ENCODE results near the gene TOPBP1.
"Not testable (repeated sequence)": the region's sequence is repeated elsewhere in the genome, so short reads cannot be mapped to it uniquely, and the experiment has no call there.

The TOPBP1 gene

DNA sequence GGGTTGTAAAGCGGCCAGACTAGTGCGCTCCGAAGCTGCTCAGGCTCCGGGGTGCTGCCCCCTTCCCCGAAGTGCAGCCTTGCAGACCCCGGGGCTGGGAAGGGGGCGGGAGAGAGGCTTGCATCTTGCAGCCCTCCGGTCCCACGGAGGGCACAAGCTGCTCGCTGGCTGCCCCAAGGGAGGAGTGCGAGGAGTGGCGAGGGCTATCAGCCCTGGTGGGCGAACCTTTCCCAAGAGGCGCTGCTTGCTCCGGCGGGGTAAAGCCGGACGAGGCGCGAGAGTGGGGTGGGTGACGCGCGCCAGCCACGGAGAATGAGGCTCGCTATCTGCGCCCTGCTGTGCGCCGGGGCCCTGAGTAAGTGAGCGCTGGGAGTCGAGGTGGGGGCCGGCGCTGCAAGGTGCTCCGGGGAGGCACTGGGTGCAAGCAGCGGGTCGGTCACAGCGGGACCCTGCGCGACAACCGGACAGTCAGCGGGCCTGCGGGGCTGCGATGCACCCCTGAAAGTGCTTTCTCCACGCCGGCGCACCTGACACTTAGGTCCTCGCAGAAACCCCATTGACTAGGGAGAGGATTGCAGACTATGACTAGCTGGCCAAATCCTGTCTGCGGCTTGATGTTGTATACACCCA, 12.7 kb upstream of the TOPBP1 start:
- DNase-seq (ENCODE audit: low read depth in 2 of 2): no peak

DNA sequence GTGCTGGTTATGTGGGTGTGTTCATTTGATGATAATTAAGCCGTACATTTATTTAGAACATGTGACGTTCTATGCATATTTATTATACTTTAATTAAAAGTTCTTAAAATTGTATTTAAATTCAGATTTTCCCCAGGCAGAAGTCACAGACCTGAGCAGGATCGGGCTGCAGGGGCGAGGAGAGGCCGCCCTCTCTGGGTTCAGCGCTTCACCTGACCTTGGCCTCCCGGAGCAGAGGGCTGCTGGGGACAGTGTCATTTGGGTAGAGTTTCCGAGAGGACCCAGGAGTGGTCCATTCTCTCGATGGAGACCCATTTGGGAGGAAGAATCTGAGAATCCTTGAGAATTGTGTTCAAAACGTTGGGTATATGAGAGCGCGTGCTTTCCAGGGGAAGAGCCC, 12.0 kb upstream of the TOPBP1 start:
- DNase-seq (ENCODE audit: low read depth in 2 of 2): no peak

GRCh38 chr3:133672461-133672860, 10.7 kb upstream of the TOPBP1 start:
- no peak for DNase-seq (ENCODE audit: low read depth in 2 of 2)

GRCh38 chr3:133670525-133670995, 8.8 kb upstream of the TOPBP1 start:
- DNase-seq (ENCODE audit: low read depth in 2 of 2): no peak

DNA sequence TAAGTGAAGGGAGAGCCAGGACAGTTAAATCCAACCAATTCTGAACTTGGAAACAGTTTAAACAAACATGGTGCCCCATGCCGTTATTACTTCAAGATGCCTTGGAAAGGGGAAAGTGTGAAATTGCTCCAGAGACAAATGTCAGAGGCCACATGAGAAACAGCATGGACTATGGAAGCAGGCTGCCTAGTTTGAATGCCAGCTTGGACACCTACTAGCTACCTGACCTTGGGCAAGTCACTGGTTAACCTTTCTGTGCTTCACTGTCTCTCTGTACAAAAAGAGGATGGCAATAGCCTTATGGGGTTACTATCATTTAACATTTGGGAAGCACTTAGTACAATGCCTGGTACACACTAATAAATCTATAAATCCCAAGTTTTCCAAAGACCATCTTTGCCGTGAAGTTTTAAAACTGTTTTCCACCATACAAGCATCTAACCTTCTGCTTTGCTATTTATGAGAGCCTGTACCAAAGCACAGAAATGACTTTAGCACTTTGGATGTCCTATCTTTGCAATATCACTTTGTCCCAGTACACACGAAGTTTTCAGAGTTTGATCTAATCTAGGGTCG, 8.3 kb upstream of the TOPBP1 start:
- no peak for DNase-seq (ENCODE audit: low read depth in 2 of 2)

GRCh38 chr3:133667118-133667517, 5.4 kb upstream of the TOPBP1 start:
- no peak for DNase-seq (ENCODE audit: low read depth in 2 of 2)

DNA sequence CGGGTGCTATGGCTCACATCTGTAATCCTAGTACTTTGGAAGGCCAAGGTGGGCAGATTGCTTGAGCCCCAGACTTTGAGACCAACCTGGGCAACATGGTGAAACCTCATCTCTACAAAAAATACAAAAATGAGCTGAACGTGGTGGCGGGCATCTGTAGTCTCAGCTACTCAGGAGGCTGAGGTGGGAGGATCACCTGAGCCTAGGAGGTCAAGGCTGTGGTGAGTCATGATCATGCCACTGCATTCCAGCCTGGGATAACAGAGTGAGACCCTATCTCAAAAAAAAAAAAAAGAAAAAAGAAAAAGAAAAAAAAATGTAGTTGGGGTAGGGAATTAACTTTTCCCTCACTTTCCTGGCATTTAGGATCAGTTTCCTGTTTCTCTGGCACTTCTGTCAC, 3.4 kb upstream of the TOPBP1 start:
- not testable (repeated sequence) for DNase-seq (ENCODE audit: low read depth in 2 of 2)

- DNase-seq (ENCODE audit: low read depth in 2 of 2): no peak
Observed at GRCh38 chr3:133663569-133664313, 2.0 kb upstream of the TOPBP1 start.

- no peak for DNase-seq (ENCODE audit: low read depth in 2 of 2)
Observed at GRCh38 chr3:133662278-133662651, 524 bp upstream of the TOPBP1 start.

GRCh38 chr3:133659806-133660205, 1.9 kb downstream of the TOPBP1 start:
- DNase-seq (ENCODE audit: low read depth in 2 of 2): no peak

GRCh38 chr3:133655731-133656515, 5.8 kb downstream of the TOPBP1 start:
- no peak for DNase-seq (ENCODE audit: low read depth in 2 of 2)

- DNase-seq (ENCODE audit: low read depth in 2 of 2): no peak
Observed at GRCh38 chr3:133649486-133650068, 12.2 kb downstream of the TOPBP1 start.

- no peak for DNase-seq (ENCODE audit: low read depth in 2 of 2)
Observed at GRCh38 chr3:133644768-133645167, 17.0 kb downstream of the TOPBP1 start.

DNA sequence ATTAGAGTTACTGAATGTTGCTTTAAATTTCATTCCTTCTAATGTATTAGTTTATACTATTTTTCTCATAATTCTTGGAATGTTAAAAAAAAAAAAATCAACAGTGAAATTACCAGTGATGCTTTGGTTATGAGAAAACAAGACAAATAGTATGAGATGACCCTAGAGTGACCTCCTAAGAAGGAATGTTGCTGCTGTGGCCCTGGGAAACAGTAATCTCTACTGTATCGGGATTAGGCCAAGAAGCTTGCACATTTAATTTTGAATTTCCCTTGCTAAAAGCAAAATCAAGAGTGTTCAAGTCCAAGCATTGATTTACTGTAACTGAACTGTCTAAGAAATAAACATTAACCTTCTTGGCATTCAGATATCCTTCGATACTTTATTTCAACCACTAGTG, 18.1 kb downstream of the TOPBP1 start:
- DNase-seq (ENCODE audit: low read depth in 2 of 2): no peak

GRCh38 chr3:133641254-133641653, 20.5 kb downstream of the TOPBP1 start:
- no peak for DNase-seq (ENCODE audit: low read depth in 2 of 2)

DNA sequence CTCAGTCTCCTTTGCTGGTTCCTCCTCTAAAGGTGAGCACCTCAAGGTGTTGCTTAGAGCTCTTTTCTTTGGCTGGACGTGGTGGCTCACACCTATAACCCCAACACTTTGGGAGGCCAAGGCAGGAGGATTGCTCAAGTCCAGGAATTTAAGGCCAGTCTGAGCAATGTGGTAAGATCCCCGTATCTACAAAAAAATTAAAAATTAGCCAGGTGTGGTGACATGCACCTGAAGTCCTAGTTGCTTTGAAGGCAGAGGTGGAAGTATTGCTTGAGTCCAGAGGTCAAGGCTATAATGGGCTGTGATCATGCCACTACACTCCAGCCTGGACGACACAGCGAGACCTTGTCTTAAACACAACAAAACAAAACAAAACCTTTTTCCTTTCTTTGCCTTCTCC, 28.3 kb downstream of the TOPBP1 start:
- no peak for DNase-seq (ENCODE audit: low read depth in 2 of 2)

GRCh38 chr3:133629146-133629545, 32.6 kb downstream of the TOPBP1 start:
- no peak for DNase-seq (ENCODE audit: low read depth in 2 of 2)

DNA sequence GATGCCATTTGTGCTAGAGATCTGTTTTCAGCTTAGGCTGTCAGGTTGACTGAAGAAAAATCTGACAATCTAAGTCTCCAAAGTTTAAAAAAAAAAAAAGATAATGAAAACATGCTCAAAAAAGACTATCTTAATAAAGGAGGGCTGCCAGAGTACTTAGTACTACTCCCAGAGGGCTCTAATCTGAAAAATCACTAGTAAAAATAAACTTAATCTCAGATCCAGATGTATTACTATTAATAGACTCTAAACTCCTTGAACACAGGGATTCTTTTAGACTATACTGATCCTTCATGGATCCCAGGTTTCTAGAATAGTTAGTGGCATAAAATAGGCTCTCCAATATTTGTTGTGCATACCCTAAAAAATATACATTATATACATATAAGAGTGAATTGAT, 34.0 kb downstream of the TOPBP1 start:
- DNase-seq (ENCODE audit: low read depth in 2 of 2): no peak

DNA sequence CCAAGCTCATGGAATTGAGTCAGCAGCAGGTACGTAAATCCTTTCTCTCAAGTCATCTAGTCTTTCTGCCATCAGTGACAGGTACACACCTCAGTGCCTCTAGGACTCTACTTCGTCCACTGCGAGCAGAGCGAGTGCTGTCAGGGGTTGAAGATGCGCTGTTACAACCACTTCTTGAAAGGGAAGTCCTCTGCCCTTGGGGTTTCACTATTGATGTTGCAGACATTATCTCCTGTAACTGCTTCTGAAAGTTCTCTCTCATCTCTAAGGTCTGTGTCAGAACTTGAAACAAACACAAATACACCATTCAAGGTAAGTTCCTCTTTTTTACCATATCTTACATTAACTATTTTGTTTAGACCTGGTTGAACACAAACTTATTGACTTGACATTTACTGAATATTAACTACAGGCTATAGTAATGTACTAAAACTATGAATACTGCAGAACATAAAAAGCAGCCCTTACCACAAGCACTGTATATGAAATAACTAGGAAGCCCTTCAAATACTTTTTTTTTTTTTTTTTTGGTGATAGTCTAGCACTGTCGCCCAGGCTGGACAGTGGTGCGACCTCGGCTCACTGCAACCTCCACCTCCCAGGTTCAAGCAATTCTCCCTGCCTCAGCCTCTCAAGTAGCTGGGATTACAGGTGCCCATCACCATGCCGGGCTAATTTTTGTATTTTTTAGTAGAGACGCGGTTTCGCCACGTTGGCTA, 41.5 kb downstream of the TOPBP1 start:
- no peak for DNase-seq (ENCODE audit: low read depth in 2 of 2)

GRCh38 chr3:133611534-133611933, 50.2 kb downstream of the TOPBP1 start:
- no peak for DNase-seq (ENCODE audit: low read depth in 2 of 2)

DNA sequence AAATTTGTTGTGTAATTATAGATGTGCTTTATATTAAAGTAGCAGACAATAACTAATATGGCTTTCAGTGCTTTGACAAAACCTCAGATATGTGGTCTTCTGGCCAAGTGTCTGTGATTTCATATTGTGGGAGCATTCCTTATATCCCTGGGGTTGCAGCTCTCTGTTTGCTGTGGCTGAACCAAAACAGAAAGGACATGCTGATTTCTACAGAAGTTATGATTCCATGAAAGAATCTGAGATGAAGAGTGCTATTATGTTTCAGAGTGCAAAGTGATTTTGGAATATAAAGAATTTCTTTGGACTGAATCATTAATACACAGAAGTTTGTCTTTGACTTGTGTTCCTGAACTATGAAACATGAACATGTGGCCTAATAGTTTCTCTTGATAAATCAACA, 51.7 kb downstream of the TOPBP1 start:
- no peak for DNase-seq (ENCODE audit: low read depth in 2 of 2)

All from stimulated activated CD8-positive, alpha-beta memory T cell treated with anti-CD3 and anti-CD28 coated beads, Interleukin-15, amount 100 ng/mL, for 4 hours (primary cell).